ENCODE data around the gene UBA3.

Gene UBA3

GRCh38 chr3:69080233-69080920 lies at the start of gene UBA3:
Gene UBA3, minus strand, starts transcription at chr3:69080365. Its CDS starts 12 bp downstream, at chr3:69080353.
- peak within 1 kb of the TSS; percentile 85 to 99 (median 97) for H3K4me3 ChIP-seq
- H3K4me2 ChIP-seq, result peak within 1 kb of the TSS; percentile 88 to 99 (median 93)
- TF ChIP-seq Cebpa-rat (IDR thresholded peaks at IDR 0.05), result no peak
- H3K27me3 ChIP-seq, result no peaks in the 10 kb centered on the region
- peak within 1 kb of the TSS; percentile 86 to 97 (median 93) for H3K27ac ChIP-seq
- peak within 1 kb of the TSS; percentile 93 to 98 (median 97) for H3K9ac ChIP-seq
- peaks cover 0 to 12% (median 0%) of the 10 kb centered on the region in 11 experiments; a peak in 2 of 22 replicates for H4K20me1 ChIP-seq
- H3K36me3 ChIP-seq, result peaks cover 14 to 23% (median 17%) of the 10 kb centered on the region in 11 experiments; a peak in 20 of 22 replicates
- peaks cover 55 to 64% (median 60%) of the 10 kb centered on the region in 10 experiments for H3K4me1 ChIP-seq
- no peaks in the 10 kb centered on the region for H3K9me3 ChIP-seq (replicated peaks in 1 of 11)

DNA sequence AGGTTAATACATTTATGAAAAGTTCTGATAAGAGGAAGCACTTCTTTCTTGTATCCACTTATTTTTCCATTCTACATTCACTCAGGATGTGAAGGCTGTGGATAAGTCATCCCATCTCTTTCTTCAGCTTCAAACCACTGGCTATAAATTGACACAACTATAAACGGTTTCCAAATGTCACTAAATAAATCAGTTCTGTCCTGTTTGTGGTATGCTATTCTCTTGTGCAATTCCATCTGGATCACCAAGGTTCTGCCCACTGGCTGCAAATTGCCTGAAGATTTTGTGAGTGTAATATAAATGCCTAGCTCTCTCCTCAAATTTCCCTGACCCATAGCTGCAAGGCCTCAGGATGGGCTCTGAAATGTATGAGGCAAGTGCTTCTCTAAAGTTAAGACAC lies 49.4 kb upstream of the UBA3 start:
- Histone ChIP-seq H3K9me3 (replicated peaks in 1 of 11) (peaks cover 0 to 7% (median 0%) of the 10 kb centered on the region in 11 experiments; a peak in 2 of 22 replicates), H3K4me2 (no peak overlapping the region), H3K27ac (no peak overlapping the region), H3K9ac (no peak overlapping the region), H3K4me1 (peaks cover 0 to 9% (median 0%) of the 10 kb centered on the region in 10 experiments; a peak in 5 of 20 replicates), H4K20me1 (no peaks in the 10 kb centered on the region), H3K4me3 (no peak overlapping the region), H3K27me3 (no peaks in the 10 kb centered on the region), H3K36me3 (no peaks in the 10 kb centered on the region)
- TF ChIP-seq Cebpa-rat (IDR thresholded peaks at IDR 0.05), result no peak

- Histone ChIP-seq H3K4me3 (no peak overlapping the region), H4K20me1 (no peaks in the 10 kb centered on the region), H3K4me2 (peak overlapping the region in 1 of 11 experiments; percentile 23; a peak in 1 of 22 replicates), H3K9me3 (replicated peaks in 1 of 11) (peaks cover 0 to 7% (median 0%) of the 10 kb centered on the region in 11 experiments; a peak in 2 of 22 replicates), H3K4me1 (peaks cover 0 to 12% (median 1%) of the 10 kb centered on the region in 10 experiments; a peak in 10 of 20 replicates), H3K27ac (no peak overlapping the region), H3K36me3 (no peaks in the 10 kb centered on the region), H3K9ac (no peak overlapping the region), H3K27me3 (no peaks in the 10 kb centered on the region)
- TF ChIP-seq Cebpa-rat (IDR thresholded peaks at IDR 0.05), result no peak
These were observed 48.3 kb upstream of the UBA3 start for GRCh38 chr3:69128509-69128908.

DNA sequence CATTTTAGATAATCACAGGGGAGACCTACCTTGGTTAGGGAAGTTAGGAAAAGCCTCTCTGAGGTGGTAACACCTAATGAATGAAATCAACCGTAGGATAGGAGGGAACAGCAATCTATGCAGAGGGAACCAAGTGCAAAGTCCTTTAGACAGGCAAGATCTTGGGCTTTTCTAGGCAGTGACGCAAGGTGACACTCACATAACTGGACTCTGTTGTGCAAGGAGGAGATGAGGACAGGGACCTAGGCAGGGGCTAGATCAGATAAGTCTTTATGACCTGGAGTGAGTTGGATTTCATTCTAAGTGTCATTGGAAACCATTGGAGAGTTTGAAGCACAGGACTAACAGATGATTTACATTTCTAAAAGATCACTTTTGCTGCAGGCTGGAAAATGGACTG lies 46.8 kb upstream of the UBA3 start:
- Histone ChIP-seq H3K27me3 (no peaks in the 10 kb centered on the region), H3K9ac (no peak overlapping the region), H3K27ac (no peak overlapping the region), H3K4me2 (no peak overlapping the region), H4K20me1 (no peaks in the 10 kb centered on the region), H3K36me3 (no peaks in the 10 kb centered on the region), H3K9me3 (replicated peaks in 1 of 11) (no peaks in the 10 kb centered on the region), H3K4me3 (no peak overlapping the region), H3K4me1 (peaks cover 9 to 27% (median 17%) of the 10 kb centered on the region in 10 experiments)
- TF ChIP-seq Cebpa-rat (IDR thresholded peaks at IDR 0.05), result no peak

GRCh38 chr3:69126216-69126615 lies 46.1 kb upstream of the UBA3 start:
- TF ChIP-seq Cebpa-rat (IDR thresholded peaks at IDR 0.05), result no peak
- H3K36me3 ChIP-seq, result no peaks in the 10 kb centered on the region

DNA sequence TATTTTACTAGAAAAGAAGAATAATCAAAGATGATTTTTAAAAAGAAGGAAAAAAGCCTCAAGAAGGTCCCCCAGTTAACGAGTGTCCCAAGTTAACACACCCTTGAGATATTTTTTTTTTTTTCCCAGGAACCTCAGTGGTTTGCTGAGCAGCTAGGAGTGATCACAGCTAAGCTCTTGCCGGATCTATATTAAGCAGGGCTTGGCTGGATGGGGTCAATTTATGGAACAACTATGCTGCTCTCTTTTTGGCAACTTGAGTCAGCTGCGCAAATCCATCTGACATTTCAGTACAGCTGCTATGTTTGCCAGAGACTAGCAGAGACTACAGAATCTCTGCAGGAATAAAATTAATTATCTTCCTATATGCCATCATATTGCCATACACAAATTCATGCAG lies 42.2 kb upstream of the UBA3 start, which contains the start of gene LMOD3:
Gene LMOD3, minus strand, starts transcription at position 193 of the 400 bp plus-strand sequence. CDS start 209 bp downstream, outside the sequence.
- TF ChIP-seq Cebpa-rat (IDR thresholded peaks at IDR 0.05), result no peak
- H3K4me1 ChIP-seq, result peaks cover 19 to 29% (median 27%) of the 10 kb centered on the region in 10 experiments
- no peaks in the 10 kb centered on the region for H3K36me3 ChIP-seq
- H3K9me3 ChIP-seq (replicated peaks in 1 of 11), result no peaks in the 10 kb centered on the region
- no peaks in the 10 kb centered on the region for H3K27me3 ChIP-seq
- peak within 1 kb of the TSS in 8 of 11 experiments; percentile 6 to 50 (median 34); a peak in 12 of 22 replicates for H3K9ac ChIP-seq
- peak within 1 kb of the TSS in 8 of 10 experiments; percentile 9 to 55 (median 30); a peak in 8 of 20 replicates for H3K4me3 ChIP-seq
- no peaks in the 10 kb centered on the region for H4K20me1 ChIP-seq
- H3K27ac ChIP-seq, result peak within 1 kb of the TSS in 9 of 11 experiments; percentile 13 to 61 (median 56); a peak in 17 of 22 replicates
- peak within 1 kb of the TSS; percentile 54 to 87 (median 83) for H3K4me2 ChIP-seq

More at GRCh38 chr3:69126216-69126615, 46.1 kb upstream of the UBA3 start:
- no peaks in the 10 kb centered on the region for H4K20me1 ChIP-seq
- H3K27ac ChIP-seq, result no peak overlapping the region
- no peak overlapping the region for H3K9ac ChIP-seq
- no peaks in the 10 kb centered on the region for H3K9me3 ChIP-seq (replicated peaks in 1 of 11)
- no peak overlapping the region for H3K4me3 ChIP-seq
- no peak overlapping the region for H3K4me2 ChIP-seq
- peaks cover 17 to 34% (median 24%) of the 10 kb centered on the region in 10 experiments for H3K4me1 ChIP-seq
- H3K27me3 ChIP-seq, result no peaks in the 10 kb centered on the region

GRCh38 chr3:69121950-69122349 lies 41.8 kb upstream of the UBA3 start:
- Histone ChIP-seq H3K36me3 (no peaks in the 10 kb centered on the region), H3K9me3 (replicated peaks in 1 of 11) (no peaks in the 10 kb centered on the region), H3K4me2 (peak overlapping the region; percentile 54 to 87 (median 83)), H3K27me3 (no peaks in the 10 kb centered on the region), H3K4me1 (peaks cover 19 to 29% (median 27%) of the 10 kb centered on the region in 10 experiments), H3K27ac (peak overlapping the region in 9 of 11 experiments; percentile 13 to 61 (median 56); a peak in 17 of 22 replicates), H4K20me1 (no peaks in the 10 kb centered on the region), H3K9ac (peak overlapping the region in 8 of 11 experiments; percentile 6 to 50 (median 34); a peak in 12 of 22 replicates), H3K4me3 (peak overlapping the region in 8 of 10 experiments; percentile 9 to 55 (median 30); a peak in 8 of 20 replicates)
- TF ChIP-seq Cebpa-rat (IDR thresholded peaks at IDR 0.05), result peak in 2 of 11 experiments; percentile 18 to 67; a peak in 2 of 22 replicates

DNA sequence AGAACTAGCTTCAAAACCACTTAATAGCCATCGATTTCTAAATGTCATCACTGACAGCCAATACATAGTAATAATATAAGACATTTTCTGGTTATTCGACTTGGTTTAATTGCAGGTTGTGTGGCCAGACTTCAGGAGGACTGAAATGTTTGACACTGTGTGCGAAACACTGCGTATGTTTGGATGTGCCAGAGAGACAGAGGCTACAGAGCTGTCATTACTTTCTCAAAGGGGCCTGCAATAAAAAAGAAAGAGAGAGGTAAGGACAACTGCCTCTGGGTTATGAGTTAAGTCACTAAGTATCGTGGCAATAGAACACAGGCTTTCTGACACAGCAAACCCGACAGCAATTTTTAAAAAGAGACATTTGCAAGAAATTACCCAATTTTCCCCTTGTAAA lies 41.3 kb upstream of the UBA3 start:
- no peak for TF ChIP-seq Cebpa-rat (IDR thresholded peaks at IDR 0.05)
- H3K9me3 ChIP-seq (replicated peaks in 1 of 11), result no peaks in the 10 kb centered on the region
- H3K27me3 ChIP-seq, result no peaks in the 10 kb centered on the region
- peaks cover 19 to 29% (median 27%) of the 10 kb centered on the region in 10 experiments for H3K4me1 ChIP-seq
- peak overlapping the region in 8 of 11 experiments; percentile 21 to 61 (median 56); a peak in 14 of 22 replicates for H3K27ac ChIP-seq
- H3K4me3 ChIP-seq, result no peak overlapping the region; a peak in 1 of 20 replicates
- no peaks in the 10 kb centered on the region for H4K20me1 ChIP-seq
- H3K36me3 ChIP-seq, result no peaks in the 10 kb centered on the region
- H3K4me2 ChIP-seq, result peak overlapping the region; percentile 54 to 87 (median 83)
- H3K9ac ChIP-seq, result peak overlapping the region in 6 of 11 experiments; percentile 6 to 50 (median 34); a peak in 7 of 22 replicates

- peak overlapping the region in 1 of 11 experiments; percentile 16; a peak in 1 of 22 replicates for H3K9ac ChIP-seq
- peaks cover 19 to 29% (median 27%) of the 10 kb centered on the region in 10 experiments for H3K4me1 ChIP-seq
- H3K27ac ChIP-seq, result peak overlapping the region in 6 of 11 experiments; percentile 34 to 61 (median 56); a peak in 9 of 22 replicates
- no peaks in the 10 kb centered on the region for H3K36me3 ChIP-seq
- peak overlapping the region; percentile 54 to 87 (median 83); a peak in 20 of 22 replicates for H3K4me2 ChIP-seq
- no peaks in the 10 kb centered on the region for H3K9me3 ChIP-seq (replicated peaks in 1 of 11)
- H4K20me1 ChIP-seq, result no peaks in the 10 kb centered on the region
- no peak for TF ChIP-seq Cebpa-rat (IDR thresholded peaks at IDR 0.05)
- no peaks in the 10 kb centered on the region for H3K27me3 ChIP-seq
- no peak overlapping the region for H3K4me3 ChIP-seq
These were observed 40.8 kb upstream of the UBA3 start for GRCh38 chr3:69120879-69121464.
